HG03571 (cell line): Measurements from ENCODE around the gene C19orf85.
"Not testable (repeated sequence)": the region's sequence is repeated elsewhere in the genome, so short reads cannot be mapped to it uniquely, and the experiment has no call there.

Source experiments
- ATAC-seq: cut with Tn5 transposase; IDR thresholded peaks from one replicate; pipeline ENCODE4 v1.9.1; 2021; ENCODE audit not compliant: unreplicated experiment

C19orf85 gene

GRCh38 chr19:55459950-55460657, 4.4 kb downstream of the C19orf85 start:
- ATAC-seq, result no peak

GRCh38 chr19:55459551-55459949, 5.0 kb downstream of the C19orf85 start:
- ATAC-seq, result no peak

- no peak for ATAC-seq
These were observed 6.7 kb downstream of the C19orf85 start for GRCh38 chr19:55457683-55458457.

- no peak for ATAC-seq
These were observed 8.2 kb downstream of the C19orf85 start for GRCh38 chr19:55456347-55456746.

GRCh38 chr19:55455576-55456235, 8.8 kb downstream of the C19orf85 start:
- no peak for ATAC-seq

GRCh38 chr19:55454787-55455243, 9.7 kb downstream of the C19orf85 start:
- no peak for ATAC-seq

- no peak for ATAC-seq
These were observed 10.9 kb downstream of the C19orf85 start for GRCh38 chr19:55453511-55454260.

GRCh38 chr19:55452749-55453346, 11.7 kb downstream of the C19orf85 start:
- no peak for ATAC-seq

GRCh38 chr19:55451965-55452748, 12.4 kb downstream of the C19orf85 start:
- ATAC-seq, result no peak

- no peak for ATAC-seq
These were observed 13.2 kb downstream of the C19orf85 start for GRCh38 chr19:55451163-55451964.

GRCh38 chr19:55449469-55449868, 15.1 kb downstream of the C19orf85 start:
- ATAC-seq, result no peak

- not testable (repeated sequence) for ATAC-seq
These were observed 16.4 kb downstream of the C19orf85 start for GRCh38 chr19:55448175-55448490.

GRCh38 chr19:55447421-55448174, 17.0 kb downstream of the C19orf85 start:
- ATAC-seq, result no peak

GRCh38 chr19:55446060-55446459, 18.5 kb downstream of the C19orf85 start:
- no peak for ATAC-seq

GRCh38 chr19:55444646-55445045, 19.9 kb downstream of the C19orf85 start:
- ATAC-seq, result no peak

- no peak for ATAC-seq
These were observed 20.6 kb downstream of the C19orf85 start for GRCh38 chr19:55443824-55444480.

- no peak for ATAC-seq
These were observed 21.3 kb downstream of the C19orf85 start, which contains the start of gene SHISA7 for GRCh38 chr19:55443045-55443823. Gene SHISA7, minus strand, starts transcription at chr19:55443300. Its CDS starts 437 bp downstream, at chr19:55442863.
